HUDEP-2 (cell line): ENCODE results near the gene BCR.
A peak's percentile ranks its signal among the peaks of the same experiment; 100 is the strongest.

Experiments used
- DNase-seq, 76 experiments: peaks; one replicate each; lab custom pipeline; 2025; ENCODE audit not compliant: unreplicated experiment in 76 of 76; lab: John Stamatoyannopoulos, UW

BCR gene

DNA sequence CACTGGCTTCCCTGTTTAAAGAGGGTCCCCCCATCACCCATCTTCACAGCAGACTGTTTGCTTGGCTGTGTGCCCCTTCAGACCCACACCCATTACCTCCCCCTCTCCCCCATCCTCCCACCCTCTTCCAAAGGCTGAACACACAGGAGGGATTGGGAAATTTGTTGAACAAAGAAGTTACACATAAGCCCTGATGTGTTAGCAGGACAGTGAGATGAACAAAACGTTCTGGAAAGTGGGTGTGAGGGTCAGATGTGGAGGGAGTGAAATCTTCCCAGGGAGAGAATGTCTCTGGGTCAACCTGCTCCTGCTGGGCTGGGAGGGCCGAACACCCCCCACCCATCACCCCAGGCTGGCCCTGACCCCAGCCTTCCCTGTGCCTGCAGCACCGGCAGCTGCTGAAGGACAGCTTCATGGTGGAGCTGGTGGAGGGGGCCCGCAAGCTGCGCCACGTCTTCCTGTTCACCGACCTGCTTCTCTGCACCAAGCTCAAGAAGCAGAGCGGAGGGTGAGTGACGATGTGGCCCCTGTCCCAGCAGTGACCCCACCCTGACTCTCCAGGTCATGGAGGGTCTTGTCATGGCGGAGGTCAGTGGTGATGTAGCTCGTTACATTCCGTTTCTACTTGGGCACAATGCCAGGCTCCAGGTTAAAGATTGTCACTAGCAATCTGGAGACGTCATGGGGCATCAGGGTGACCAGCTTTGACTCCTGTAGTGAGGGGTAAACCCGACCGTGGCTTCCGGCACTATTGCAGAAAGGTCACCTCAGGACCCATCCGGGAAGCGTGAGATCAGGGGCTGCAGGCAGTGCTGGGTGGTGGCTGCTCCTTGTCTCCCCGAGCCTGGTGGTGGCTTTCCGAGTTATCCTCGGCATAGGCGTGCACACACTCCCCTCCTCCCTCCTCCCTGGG lies 103.5 kb downstream of the BCR start:
- no peak for DNase-seq

GRCh38 chr22:23284504-23285033 lies 104.3 kb downstream of the BCR start:
- DNase-seq, result no peak

DNA sequence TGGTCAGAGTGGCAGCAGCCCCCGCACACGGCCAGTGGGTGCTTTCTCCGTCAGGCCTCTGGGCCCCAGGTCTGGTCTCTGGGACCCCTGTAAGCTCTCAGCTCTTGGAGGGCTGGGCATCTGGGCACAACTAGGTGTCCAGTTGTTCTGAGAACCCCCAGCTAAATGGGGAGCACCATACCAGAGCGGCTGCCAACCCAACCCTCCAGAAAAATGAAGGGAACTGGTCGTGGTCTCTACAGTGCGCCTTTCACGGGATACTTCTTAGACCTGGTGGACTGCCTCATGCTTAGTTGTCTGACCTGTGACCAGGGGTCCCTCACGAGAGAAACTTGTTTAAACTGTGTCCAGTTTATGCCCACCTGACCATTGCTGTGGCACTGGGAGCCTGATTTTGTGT lies 104.9 kb downstream of the BCR start:
- no peak for DNase-seq

- no peak for DNase-seq
Measured at GRCh38 chr22:23285734-23286133, 105.4 kb downstream of the BCR start.

DNA sequence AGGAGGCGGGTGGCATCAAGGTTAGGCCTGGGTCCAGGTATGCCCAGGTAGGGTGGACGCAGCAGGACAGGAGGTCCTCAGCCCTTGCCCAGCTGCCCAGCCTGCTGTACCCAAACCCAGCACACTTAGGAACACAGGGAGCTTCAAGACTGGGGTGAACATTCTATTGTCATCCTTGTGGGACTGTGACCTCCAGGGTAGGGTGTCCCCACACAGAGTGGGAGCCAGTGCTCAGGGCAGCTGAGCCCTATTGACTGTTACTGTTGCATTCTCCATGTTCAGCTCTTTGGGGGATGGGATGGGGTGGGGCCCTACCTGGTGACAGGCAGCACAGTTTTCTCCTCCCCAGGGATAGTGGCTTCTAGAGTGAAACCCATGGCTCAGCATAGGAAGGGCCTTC lies 106.0 kb downstream of the BCR start:
- DNase-seq, result no peak

- DNase-seq, result no peak
Measured at GRCh38 chr22:23287136-23288095, 107.1 kb downstream of the BCR start.

- no peak for DNase-seq
Measured at GRCh38 chr22:23288301-23289129, 108.2 kb downstream of the BCR start.

DNA sequence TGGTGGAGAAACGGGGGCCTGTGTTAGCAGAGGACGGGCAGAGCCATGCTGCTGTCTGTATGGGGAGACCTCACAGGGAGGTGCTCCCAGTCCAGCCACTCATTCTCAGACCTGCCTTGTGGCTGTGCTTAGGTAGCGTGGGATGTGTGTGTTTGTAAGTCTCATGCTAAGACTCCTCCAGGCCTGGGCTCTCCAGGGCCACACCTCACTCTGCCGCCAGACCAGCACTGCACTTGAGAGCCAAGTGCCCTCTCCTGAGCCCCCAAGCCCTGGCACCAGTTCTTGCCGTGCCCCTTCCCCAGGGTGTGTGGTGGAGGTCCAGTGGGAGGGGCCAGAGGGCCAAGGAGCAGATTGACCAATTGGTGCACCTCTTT lies 108.8 kb downstream of the BCR start:
- DNase-seq, result no peak

DNA sequence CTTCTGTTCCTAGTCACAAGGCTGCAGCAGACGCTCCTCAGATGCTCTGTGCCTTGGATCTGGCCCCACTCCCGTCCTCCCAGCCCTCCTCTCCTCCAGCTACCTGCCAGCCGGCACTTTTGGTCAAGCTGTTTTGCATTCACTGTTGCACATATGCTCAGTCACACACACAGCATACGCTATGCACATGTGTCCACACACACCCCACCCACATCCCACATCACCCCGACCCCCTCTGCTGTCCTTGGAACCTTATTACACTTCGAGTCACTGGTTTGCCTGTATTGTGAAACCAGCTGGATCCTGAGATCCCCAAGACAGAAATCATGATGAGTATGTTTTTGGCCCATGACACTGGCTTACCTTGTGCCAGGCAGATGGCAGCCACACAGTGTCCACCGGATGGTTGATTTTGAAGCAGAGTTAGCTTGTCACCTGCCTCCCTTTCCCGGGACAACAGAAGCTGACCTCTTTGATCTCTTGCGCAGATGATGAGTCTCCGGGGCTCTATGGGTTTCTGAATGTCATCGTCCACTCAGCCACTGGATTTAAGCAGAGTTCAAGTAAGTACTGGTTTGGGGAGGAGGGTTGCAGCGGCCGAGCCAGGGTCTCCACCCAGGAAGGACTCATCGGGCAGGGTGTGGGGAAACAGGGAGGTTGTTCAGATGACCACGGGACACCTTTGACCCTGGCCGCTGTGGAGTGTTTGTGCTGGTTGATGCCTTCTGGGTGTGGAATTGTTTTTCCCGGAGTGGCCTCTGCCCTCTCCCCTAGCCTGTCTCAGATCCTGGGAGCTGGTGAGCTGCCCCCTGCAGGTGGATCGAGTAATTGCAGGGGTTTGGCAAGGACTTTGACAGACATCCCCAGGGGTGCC lies 109.8 kb downstream of the BCR start:
- peak in 52 of 76 experiments; percentile 2 to 66 (median 31) for DNase-seq

DNA sequence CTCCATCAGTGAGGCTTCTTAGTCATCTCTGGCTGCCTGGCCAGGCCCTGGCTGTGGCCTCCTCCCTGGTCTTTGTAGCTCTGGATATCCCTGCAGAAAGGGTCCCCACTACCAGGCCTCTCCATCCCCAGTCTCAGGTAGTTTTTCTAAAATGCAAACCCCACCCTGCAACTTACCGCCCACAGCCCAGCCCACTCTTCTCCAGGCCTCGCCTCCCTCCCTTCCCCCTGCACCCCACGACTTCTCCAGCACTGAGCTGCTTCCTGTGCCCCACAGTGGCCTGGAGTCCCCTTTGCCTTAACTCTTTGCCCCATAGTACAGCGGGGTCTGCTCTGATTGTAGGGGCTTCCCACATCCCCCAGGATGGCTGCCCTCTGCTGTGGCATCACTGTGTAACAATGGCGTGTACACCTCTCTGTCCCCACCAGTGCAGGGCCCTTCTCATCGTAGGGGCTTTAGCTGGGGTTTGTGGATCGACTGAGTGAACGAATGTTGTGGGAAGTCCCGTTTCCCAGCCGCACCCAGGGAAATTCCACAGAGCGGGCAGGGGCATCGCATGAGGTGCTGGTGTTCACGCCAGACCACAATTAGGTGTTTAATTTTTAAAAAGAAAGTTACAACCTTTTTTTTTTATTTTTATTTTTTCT lies 111.6 kb downstream of the BCR start:
- no peak for DNase-seq

DNA sequence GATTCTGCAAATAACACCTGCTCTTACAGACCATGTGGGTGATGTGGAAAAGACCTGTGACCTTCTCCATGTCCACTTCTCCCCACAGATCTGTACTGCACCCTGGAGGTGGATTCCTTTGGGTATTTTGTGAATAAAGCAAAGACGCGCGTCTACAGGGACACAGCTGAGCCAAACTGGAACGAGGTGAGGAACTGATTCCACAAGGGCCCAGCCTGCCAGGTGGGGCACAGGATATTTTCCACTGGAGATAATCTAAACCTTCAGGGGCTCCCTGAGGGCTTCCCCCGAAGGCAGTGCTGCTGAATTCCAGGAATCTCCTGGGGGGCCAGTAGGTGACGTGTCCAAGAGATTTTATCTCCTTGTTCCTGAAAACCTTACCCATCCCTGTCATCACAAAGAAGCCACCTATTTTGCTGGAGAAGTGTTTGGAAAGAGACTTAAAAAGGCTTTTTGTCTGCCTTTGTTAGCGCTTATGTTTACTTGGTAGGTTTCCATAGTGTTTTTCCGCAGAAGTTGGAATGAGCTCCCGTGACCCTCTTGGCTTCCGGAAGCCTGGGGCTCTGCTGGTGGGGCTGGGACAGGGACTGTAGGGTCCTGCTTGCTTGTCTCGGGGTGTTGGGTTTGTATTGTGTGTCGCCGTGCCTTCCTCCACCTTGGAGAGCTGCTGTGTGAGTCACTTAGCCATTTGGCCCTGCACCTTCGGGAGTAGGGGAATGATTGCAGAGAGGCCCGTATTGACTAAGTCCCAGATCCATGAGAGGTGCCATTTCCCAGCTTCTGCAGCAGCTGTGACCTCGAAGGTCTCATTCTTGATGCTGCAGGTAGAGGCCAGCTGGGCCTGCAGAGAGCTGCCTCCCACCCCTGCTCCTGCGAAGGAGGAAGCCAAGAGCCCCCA lies 112.4 kb downstream of the BCR start:
- no peak for DNase-seq

- DNase-seq, result no peak
Measured at GRCh38 chr22:23293720-23294119, 113.4 kb downstream of the BCR start.

DNA sequence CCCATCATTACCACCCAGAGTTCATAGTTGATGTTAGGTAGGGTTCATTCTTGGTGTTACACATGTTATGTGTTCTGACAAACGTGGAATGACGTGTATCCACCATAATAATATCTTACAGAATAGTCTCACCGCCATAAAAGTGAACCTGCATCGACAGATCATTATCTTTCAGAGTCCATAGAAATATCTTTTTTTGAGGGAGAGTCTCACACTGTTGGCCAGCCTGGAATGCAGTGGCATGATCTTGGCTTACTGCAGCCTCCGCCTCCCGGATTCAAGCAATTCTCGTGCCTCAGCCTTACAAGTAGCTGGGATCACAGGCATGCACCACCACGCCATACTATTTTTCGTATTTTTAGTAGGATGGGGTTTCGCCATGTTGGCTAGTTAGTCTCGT lies 113.9 kb downstream of the BCR start:
- no peak for DNase-seq

GRCh38 chr22:23300476-23300875 lies 120.2 kb downstream of the BCR start:
- DNase-seq, result no peak

GRCh38 chr22:23301591-23301990 lies 121.3 kb downstream of the BCR start:
- DNase-seq, result no peak

- no peak for DNase-seq
Measured at GRCh38 chr22:23302171-23303002, 122.1 kb downstream of the BCR start.

- DNase-seq, result no peak
Measured at GRCh38 chr22:23305321-23305910, 125.1 kb downstream of the BCR start.
